Hepatic stellate cell (primary cell): ENCODE results near the gene WNK4.
"Not testable (repeated sequence)": the region's sequence is repeated elsewhere in the genome, so short reads cannot be mapped to it uniquely, and the experiment has no call there.

Source experiments
- DNase-seq: peaks from one replicate; pipeline ENCODE4 v3.0.0; 2011; ENCODE audit warnings: low spot score

WNK4 gene

DNA sequence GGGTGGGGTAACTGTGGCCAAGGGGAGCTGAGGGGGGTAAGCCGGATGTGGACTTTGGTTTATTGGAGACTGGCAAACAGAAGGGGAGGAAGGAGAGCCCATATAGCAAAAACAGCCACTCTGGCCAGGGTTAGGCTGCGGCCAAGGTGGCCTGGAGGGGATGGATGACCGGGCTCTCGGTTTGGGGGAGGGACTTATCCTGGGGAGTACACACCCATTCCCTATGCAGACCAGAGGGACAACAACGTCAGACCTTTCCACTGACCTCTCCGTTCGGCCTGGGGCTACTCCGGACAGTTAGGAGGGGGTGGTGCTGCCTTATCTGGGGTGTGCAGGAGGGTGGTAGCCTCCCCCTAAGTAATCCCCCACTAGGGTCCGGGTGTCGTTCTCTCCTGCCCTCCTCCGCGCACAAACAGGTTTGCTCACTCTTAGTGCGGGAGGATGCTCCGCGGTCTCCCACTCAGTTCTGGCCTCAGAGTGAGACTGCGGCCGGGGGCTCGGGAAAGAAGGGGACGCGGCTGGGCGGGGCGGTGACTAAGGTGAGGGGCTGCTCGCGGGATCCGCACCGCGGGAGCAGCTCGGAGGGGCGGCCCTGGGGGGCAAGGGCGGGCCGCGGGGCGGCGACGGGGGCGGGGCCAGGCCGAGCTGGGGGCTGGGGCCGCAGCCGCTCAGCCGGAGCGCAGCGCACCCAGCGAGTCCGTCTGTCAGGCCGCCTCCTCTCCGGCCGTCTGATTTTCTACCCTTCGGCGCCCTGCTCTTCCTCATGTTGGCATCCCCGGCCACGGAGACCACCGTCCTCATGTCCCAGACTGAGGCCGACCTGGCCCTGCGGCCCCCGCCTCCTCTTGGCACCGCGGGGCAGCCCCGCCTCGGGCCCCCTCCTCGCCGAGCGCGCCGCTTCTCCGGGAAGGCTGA is at the start of gene WNK4:
Gene WNK4, plus strand, starts transcription at position 675 of the 915 bp plus-strand sequence. Its CDS starts 89 bp downstream, at position 764.
- DNase-seq: peak; percentile 73

DNA sequence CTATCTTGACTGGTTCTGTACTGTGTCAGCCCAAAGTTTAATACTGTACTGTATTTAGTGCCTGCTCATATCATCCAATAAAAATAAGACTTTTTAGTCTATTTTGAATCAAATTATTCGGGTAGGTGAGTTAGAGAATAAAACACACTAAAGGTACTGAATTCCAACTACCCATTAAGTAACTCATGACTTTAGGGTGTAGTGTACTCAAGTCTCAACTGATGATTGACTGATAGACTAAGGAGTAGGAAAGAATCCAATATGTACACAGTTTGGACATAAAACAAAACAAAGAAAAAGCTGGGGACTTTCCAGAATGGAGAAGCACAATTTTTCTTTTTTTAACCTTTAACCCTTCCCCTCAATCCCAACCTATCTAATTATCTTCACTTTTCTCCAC is 39.7 kb upstream of the WNK4 start:
- no peak for DNase-seq

DNA sequence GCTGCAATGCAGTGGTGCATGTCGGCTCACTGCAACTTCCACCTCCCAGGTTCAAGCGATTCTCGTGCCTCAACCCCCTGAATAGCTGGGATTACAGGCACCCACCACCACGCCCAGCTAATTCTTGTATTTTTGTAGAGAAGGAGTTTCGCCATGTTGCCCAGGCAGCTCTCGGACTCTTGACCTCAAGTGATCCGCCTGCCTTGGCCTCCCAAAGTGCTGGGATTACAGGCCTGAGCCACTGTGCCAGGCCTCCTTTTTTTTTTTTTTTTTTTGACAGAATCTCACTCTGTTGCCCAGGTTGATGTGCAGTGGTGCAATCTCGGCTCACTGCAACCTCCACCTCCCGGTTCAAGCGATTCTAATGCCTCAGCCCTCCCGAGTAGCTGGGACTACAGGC is 37.5 kb upstream of the WNK4 start:
- DNase-seq: not testable (repeated sequence)

- DNase-seq: peak; percentile 22
Measured at GRCh38 chr17:42743595-42744282, 36.7 kb upstream of the WNK4 start.

GRCh38 chr17:42744283-42744805 is 36.1 kb upstream of the WNK4 start:
- peak; percentile 72 for DNase-seq

- DNase-seq: peak; percentile 100
Measured at GRCh38 chr17:42744806-42745617, 35.4 kb upstream of the WNK4 start, which contains the start of gene EZH1. EZH1 (minus strand) TSS chr17:42745040; CDS start chr17:42728941, 16,099 bp downstream.

GRCh38 chr17:42748202-42748907 is 32.1 kb upstream of the WNK4 start:
- DNase-seq: no peak

DNA sequence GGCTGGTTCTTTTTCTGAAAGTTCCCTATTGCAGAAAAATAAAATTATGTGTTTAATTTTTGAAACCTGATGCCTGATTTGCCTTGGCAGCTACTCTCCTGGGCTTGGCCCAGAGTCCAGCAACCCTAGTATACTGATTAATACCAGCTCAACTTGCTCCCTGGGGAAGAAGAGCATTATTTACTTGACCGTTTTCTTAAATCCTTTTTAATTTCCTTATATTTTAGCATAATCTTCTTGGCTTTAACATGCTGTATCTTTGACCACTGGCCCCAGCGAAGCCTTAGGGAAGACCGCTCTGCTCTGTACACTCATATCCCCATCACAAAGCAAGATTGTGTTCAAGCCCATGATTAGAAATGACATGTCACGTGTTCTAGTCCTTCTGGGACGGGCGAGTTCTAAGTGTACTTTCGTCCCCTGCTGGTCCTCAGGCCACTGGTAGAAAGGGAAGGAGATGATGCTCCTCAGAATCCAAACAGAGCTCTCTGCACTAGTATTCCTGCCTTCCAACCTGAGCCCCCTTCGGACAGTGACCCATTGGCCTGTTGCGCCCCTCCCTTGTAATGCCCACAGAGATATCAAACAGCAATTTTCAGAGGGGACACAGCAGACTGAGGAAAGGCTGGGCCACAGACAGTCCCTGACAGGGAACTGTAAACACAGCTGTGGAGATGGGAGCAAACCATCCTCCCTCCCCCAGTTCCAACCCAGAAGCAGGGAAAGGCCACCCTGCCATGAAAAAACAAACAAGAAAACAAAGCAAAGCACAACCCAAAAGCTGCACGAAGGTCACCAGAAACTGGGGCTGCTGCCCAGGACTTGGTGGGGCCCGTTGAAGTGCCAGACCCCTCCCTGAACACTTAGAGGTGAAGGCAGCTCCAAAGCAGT is 31.3 kb upstream of the WNK4 start:
- DNase-seq: no peak

DNA sequence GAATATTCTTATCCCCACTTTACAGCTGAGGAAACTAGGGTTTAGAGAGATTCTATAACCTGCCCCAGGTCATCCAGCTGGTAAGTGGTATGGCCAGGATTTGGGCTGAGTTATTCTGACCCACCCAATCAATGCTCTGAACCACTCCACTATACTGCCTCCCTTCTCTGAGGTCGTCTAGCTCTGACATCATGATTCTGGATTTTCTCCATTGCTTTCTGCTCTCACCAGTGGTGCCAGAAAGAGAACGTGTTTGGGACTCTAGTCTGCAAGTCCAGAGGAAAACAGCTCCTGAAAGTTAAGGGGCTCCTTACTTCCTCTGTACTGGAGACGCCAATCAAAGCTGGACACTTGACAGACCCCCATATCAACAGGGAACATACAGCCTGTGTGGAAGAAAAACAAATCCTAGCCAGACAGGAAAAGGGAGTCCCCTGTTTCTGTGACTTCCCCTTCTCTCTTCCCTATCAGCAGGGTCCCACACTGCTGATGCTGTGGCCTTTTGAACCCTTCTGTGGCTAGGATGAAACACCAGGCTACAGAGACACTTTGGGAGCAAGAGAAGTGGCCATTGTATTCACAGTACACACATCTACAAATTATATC is 29.6 kb upstream of the WNK4 start:
- DNase-seq: no peak

DNA sequence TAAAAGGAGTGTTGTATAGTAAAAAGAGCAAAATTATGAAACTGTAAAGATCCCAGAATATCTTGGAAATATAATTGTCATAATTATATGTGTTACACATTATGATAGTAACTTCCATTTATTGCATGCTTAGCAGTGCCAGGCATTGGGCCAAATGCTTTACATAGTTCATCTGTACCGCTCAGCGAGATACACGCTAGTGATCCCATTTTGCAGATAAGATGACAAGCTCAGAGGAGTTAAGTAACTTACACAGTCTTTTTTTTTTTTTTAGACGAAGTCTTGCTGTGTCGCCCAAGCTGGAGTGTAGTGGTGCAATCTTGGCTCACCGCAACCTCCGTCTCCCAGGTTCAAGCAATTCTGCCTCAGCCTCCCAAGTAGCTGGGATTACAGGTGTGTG is 28.8 kb upstream of the WNK4 start:
- no peak for DNase-seq

DNA sequence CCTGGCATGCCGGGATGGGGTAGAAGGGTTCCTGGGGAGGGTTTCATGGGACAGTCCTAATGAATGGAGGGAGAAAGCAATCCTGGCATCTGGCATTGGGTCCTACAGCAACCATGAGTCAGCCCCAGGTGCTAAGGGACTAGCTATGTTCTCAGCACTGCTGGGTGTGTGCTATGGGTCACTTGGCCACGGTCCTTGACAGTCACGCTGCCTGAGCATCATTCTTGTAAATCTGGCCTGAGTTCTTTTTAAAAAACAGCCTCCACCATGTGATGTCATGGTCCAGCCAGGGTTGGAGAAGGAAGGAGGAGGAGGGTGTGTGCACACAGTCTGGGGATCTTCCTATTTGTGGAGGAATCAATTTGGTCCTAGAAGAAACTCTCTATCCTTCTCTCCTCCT is 25.6 kb upstream of the WNK4 start:
- DNase-seq: no peak

GRCh38 chr17:42759982-42760651 is 20.3 kb upstream of the WNK4 start:
- DNase-seq: no peak

DNA sequence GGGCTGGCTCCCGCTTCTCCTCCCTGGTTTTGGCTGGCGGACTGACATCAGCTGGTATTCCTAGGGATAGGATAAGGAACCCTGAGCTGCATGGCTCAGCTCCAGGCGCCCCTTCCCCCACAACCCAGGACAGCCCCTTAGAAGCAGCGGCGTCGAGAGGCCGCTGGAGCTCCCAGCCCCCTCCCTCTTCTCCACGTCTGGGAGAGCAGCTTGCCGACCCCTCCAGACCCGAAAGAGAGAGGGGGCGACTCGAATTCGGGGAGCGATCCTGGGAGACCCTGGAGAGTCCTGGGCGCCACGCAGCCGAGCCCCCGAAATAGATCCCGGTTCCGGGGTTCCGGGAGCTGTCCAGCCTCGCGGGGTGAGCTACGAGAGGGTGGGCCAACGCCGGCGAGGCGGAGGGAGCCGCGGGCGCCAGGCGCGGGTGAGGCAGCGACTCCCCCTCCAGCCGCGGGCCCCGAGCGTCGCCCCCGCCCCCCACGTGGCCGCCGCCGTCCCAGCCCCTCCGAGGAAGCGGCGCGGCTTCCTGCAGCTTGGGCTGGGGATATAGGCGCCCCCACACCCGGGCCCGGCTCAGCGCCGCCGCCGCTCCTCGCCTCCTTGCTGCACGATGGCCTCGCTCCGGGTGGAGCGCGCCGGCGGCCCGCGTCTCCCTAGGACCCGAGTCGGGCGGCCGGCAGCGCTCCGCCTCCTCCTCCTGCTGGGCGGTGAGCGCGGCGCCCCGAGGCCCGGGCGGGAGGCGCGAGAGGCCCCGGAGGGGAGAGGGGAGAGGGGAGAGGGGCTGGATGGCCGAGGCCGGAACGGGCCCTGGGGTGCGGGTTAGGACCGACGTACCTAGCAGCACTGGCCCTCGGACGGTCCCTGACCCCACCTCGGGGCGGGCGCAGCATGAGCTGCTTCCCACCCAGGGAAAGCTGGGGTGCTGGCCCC is 19.5 kb upstream of the WNK4 start, which contains the start of gene RAMP2:
Gene RAMP2, plus strand, starts transcription at position 576 of the 930 bp plus-strand sequence. Its CDS starts 35 bp downstream, at position 611.
- peak; percentile 36 for DNase-seq

GRCh38 chr17:42761638-42762037 is 18.8 kb upstream of the WNK4 start:
- DNase-seq: no peak

- no peak for DNase-seq
Measured at GRCh38 chr17:42766124-42766523, 14.3 kb upstream of the WNK4 start.

DNA sequence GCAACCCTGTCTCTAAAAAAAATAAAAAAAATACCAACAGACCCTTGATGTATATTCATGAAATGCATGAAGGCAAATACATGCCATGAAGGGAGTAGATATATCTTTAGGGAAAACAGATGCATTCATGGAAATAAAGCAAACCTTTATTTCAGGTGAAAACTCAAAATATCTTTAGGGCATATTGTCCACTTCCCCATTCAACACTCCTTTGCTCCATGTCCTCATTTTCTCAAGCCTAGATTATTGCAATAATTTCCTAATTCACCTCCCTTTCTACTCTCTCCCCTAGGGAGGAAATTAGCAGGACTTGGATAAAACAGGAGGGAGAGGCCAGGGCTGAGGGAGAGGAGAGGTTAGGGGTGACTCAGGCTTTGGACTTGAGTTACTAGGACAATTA is 12.9 kb upstream of the WNK4 start:
- no peak for DNase-seq

DNA sequence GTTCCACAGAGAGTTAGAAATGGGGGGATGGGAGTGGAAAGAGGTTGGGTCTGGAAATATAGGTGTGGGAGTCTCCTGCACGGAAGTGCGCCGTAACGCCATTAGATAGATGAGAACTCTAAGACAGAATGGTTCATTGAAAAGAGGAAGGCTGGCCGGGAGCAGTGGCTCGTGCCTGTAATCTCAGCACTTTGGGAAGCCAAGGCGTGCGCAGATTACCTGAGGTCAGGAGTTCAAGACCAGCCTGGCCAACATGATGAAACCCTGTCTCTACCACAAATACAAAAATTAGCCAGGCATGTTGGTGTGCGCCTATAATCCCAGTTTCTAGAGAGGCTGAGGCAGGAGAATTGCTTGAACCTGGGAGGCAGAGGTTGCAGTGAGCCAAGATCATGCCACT is 12.4 kb upstream of the WNK4 start:
- DNase-seq: not testable (repeated sequence)

DNA sequence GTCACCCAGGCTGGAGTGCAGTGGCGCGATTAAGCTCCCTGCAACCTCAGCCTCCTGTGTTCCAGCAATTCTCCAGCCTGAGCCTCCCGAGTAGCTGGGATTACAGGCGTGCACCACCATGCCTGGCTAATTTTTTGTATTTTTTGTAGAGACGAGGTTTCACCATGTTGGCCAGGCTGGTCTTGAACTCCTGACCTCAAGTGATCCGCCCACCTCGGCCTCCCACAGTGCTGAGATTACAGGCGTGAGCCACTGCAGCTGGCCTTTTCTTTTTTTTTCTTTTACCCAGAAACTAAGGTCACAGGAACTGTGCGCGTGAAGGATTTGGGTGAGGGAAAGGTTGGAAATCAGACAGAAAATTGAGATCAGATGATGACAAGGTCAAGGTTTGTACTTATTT is 10.4 kb upstream of the WNK4 start:
- DNase-seq: not testable (repeated sequence)
